GM10266 (cell line): Measurements from ENCODE around the gene RPL13.
A peak's percentile ranks its signal among the peaks of the same experiment; 100 is the strongest.

Experiments
- DNase-seq: peaks from one replicate; pipeline ENCODE4 v3.0.0; 2012; ENCODE audit errors: extremely low spot score
- CTCF ChIP-seq: IDR thresholded peaks from 2 replicates; pipeline ENCODE4 v1.5.1; 2012; ENCODE audit warnings: mild to moderate bottlenecking, low read depth; ENCODE audit not compliant: control insufficient read depth, insufficient read depth; ENCODE audit errors: missing control alignments

Gene RPL13

GRCh38 chr16:89575247-89576152 is 15.0 kb downstream of the RPL13 start, which contains the start of gene CPNE7:
Gene CPNE7 (plus strand): TSS chr16:89575758. CDS start chr16:89575898, 140 bp downstream.
- TF ChIP-seq CTCF, result no peak
- DNase-seq, result peak; percentile 87

DNA sequence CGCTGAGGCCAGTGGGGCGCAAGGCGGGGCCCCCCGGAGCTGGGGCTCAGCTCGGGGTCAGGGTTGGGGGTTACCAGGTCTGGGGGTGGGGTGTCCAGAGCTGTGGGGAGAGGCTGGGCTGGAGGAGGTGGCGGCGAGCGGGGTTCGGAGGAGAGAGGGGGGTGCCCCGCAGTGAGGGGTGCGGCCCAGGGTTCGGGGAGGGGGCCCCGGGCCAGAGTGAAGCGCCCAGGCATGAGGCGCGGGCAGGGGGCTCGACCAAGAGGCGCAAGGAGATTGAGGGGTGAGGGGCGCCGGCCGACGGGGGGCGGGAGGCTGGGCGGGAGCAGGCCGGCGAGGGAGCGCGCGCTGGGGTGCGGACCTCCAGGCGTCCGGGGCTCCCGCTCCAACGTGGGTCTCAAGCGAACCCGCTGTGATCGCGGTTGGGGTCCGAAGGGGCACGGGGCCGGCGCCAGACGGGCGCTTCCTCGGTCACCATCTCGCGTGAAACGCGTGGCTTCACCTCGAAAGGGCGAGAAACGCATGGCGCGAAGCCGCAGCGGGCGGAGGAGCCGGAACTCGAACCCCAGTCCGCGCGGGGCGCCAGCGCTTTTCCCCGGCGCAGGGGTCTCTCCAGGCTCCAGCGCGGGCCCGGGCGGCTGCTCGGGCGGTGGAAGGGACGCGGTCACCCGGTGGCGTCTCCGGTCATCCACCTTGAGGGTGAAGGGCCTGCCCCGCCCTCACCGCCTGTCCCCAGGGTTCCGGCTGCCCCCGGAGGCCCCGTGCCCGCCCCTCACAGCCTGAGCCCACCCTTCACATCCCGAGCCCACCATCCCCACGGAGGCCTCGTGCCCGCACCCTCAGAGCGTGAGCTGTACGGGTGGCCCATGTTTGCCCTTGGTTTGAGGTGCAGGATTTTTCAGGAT is 15.9 kb downstream of the RPL13 start:
- DNase-seq, result no peak

GRCh38 chr16:89577055-89577759 is 16.7 kb downstream of the RPL13 start:
- no peak for TF ChIP-seq CTCF
- DNase-seq, result no peak

More for the DNA sequence above, 15.9 kb downstream of the RPL13 start:
- no peak for TF ChIP-seq CTCF

DNA sequence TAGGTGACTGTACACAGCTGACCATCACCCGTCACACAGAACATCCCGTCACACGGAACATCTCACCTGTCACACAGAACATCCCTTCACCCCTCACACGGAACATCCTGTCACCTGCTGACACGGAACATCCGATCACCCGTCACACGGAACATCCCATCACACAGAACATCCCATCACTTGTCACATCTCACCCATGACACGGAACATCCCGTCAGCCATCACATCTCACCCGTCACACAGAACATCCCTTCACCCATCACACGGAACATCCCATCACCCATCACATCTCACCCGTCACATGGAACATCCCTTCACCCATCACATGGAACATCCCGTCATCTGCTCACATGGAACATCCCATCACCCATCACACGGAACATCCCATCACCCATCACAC is 18.9 kb downstream of the RPL13 start:
- DNase-seq, result no peak
- TF ChIP-seq CTCF, result no peak

GRCh38 chr16:89581045-89581695 is 20.7 kb downstream of the RPL13 start:
- TF ChIP-seq CTCF, result no peak
- no peak for DNase-seq

- DNase-seq, result no peak
- no peak for TF ChIP-seq CTCF
These were observed 21.5 kb downstream of the RPL13 start for GRCh38 chr16:89581861-89582563.
